Left colon (tissue), 2 donors: ENCODE measurements around the gene PIGQ. TPM values are rescaled to one million over a fixed set of nuclear protein-coding genes. Genes with fewer than 3 reads are reported as not detected.
A peak's percentile ranks its signal among the peaks of the same experiment; 100 is the strongest.
"Not testable (repeated sequence)": the region's sequence is repeated elsewhere in the genome, so short reads cannot be mapped to it uniquely, and the experiment has no call there.

ENCODE experiments used
- ATAC-seq: fragments of 200-7000 bp; cut with Tn5 transposase; one replicate; pipeline ENCODE4 v1.9.1; 2020; ENCODE audit warnings: mild to moderate bottlenecking, moderate library complexity
- DNase-seq, 2 donors: peaks; one replicate each; pipeline ENCODE4 v3.0.0-alpha.2; 2020
- intact Hi-C, 2 donors: fragments of 100-400 bp; cut with DNase I in 1 of 2; cut with micrococcal nuclease in 1 of 2; formaldehyde crosslinking; loops; one replicate each; pipeline versions ENCODE4 v1.11.2 to v1.14.0; 2022; cut with DNase I, micrococcal nuclease
- total RNA-seq, 2 donors: library from RNA; stranded (reverse); fragmentation: NEBNext Ultra II Directional; extraction: Animal tissue kit (Norgen Biotek cat#: 25700); gene quantifications; one replicate each; pipeline ENCODE4 v1.2.1, GENCODE V29; 2021
- donor health status: DM: no; HTN: no; CAD: no.
- donor health status: DM: yes; HTN: yes; CAD: no.

PIGQ gene
- total RNA-seq, 2 donors from 2014 or later: 37.6 to 39.5 TPM

DNA sequence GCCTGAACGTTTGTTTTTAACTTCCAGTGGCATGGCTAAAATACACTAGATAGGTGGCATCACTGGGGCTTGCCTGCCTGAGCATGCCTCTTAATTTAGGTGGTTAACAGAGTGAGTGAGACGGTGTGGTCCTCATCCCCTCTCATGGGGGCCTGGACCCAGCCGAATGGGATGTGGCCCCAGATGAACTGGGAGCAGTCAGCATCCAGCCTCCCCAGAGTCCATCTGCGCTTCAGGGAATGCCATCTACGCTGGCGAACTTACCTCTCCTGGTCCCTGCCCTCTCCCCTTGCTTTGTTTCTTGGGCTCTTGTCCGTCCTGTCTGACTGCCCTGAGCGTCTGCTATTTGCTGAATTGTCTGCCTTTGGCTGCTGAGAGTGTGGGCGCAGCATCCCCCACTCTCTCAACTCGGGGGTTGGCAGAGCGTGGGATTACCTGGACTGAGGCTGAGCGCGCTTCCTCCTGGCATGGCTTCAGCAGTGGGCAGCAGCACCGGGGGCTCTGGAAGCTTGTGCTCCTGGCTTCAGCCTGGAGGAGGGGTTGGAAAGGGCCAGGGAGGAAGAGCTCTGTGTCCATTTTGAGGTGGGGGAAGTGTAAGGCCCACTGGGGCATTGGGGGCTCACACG is 22.2 kb downstream of the PIGQ start:
- intact Hi-C loops: no loop called here
- ATAC-seq (no peak), DNase-seq (no peak)

DNA sequence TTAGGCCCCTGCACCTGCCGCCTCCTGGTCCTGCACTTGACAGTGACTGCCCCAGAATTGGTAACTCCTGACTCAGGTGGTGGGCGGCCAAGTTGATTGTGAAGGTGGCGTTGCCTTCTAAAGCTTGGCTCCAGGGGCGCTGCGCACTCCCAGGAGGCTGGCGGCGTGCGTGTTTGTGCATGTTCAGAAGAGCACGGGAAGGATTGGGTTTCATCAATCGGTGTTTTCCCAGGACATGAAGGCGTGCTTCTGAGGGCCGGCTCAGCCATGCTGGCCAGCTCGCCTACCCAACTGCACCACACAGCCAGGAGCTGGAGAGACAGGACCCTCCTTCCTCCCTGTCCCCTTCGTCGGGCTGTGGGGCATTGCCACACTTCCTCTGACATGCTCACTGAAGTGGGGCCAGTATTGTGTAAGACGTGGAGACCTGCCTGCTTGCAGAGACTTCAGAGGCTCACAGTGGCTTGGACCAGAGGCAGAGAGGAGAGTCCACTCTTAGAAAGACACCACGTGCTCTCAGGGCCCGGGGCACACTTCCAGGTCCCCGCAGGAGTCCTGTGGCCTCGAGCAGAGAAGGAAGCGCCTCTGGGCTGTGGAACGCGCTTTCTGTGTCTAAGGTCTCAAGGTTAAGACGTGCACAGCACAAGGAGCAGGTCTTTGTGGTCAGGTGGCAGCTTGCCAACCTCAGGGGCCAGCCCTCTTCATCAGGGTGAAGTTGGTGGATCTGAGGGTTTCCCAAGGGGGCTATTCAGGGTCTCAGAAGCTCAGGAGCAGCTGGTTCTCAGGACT is 22.9 kb downstream of the PIGQ start:
- intact Hi-C loops: no loop called here
- DNase-seq (peak; percentile 61 to 64), ATAC-seq (peak; percentile 18)

DNA sequence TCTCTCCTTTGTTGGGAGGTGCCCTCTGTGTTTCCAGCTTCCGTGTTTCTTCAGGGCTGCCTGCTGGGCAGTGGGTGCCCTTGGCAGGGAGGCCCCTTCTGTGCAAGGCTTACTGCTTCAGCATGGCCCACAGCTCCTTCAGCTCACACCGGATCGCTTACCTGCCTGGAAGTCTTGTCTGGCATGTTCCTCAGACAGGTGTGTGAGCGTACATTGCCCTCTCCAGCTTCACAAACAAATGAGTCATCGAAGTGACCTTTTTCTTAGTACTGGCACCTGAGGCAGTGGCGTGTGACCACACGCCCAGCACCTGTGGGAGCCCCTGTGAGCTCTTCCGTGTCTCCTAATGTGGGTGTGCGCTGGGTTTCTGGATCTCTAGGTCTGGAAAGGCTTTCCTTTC is 23.6 kb downstream of the PIGQ start:
- peak; percentile 57 for ATAC-seq
- intact Hi-C loops: no loop called here
- DNase-seq: peak; percentile 59 to 78

DNA sequence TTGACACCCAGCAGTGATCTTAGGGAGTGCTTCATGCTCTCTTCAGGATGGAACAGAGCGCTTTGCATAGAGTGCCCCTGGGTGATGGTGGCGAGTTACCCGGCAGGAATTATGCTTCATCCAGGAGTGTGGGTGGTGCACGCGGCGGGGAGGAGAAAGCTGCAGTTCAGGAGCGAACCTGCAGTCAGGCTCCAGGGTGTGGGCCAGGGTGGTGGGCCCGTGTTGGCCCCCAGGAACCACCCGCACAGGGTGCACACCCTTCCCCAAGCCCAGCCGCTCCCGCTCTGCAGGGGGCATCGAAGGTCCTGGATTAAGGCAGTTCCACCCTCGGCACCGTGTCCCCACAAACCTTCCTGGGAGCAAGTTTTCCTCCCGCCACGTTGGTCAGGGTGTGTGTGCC is 24.0 kb downstream of the PIGQ start:
- intact Hi-C loops: no loop called here
- DNase-seq (no peak), ATAC-seq (peak; percentile 1)

DNA sequence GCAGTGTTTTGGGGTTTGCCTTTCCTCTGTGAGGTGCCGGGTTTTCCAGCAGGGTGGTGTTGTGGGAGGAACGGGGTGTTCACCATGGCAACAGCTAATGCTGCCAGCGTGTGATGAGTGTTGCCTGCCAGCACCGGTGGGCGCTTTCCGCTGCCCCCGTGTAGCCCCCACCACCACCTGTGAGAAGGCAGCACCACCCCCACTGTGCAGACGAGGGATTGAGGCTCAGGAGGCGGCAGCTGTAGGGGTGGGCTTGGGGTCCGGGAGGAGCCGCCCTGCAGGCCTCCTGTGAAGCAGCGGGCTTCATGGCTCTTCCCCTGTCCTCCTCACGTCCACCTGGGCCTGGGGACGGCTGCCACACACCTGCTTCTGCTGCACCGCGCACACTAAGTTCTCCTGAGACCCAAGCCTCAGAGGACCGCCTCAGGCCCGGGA is 25.3 kb downstream of the PIGQ start:
- ATAC-seq: no peak
- intact Hi-C loops: no loop called here

DNA sequence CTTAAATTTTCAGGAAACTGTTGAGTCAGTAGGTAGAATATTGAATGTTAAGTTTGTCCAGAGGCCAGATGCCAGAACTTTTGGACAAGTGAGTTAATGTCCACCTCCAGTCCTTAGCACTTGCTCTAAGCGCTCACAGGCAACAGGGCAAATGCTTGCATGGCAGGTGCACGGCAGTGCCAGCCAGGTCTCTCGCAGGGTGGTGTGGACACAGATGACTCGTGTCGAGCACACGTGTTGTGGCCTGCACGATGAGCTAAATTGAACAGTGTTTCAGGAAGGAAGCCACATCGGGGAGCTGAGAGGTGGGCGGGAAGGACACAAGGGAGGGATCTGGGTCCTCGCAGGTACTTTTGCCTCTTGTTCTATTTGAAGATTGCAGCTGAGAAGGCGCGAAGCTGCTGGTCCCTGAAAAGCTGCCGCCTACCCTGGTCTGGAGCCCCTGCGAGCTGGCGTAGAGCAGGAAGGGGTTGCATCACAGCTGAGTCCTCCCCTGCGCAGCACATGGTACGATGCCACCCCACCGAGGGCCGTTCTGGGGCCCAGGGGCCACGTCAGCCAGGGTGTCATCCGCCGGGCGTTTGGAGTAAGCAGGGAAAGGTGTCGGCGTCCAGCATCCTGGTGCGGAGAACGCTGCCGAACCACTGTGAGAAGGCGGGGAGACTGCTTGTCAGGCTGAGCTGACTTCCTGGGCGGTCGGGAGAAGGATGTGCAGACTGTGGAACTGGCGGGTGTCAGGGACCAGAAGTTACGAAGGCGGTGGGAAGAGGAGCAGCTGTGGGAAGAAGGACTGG is 26.4 kb downstream of the PIGQ start:
- ATAC-seq (no peak), DNase-seq (no peak)
- intact Hi-C loops: no loop called here

More for the DNA sequence above, 25.3 kb downstream of the PIGQ start:
- DNase-seq: no peak

DNA sequence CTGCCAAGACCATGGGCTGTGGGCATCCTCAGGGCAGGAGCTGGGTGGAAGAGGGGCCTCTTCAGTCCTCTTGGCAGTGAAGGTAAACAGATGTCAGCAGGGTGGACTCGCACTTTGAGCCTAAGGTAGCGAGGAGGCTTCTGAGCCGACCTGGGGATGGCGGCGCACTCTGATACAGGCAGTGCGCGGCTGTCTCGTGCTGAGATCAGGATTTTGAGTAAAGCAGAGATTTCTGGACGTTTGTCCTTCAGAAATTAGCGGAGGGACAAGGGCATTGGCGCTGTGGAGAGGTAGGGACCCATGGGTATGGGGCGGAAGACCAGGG is 26.9 kb downstream of the PIGQ start:
- intact Hi-C loops: no loop called here
- no peak for ATAC-seq
- DNase-seq: no peak

DNA sequence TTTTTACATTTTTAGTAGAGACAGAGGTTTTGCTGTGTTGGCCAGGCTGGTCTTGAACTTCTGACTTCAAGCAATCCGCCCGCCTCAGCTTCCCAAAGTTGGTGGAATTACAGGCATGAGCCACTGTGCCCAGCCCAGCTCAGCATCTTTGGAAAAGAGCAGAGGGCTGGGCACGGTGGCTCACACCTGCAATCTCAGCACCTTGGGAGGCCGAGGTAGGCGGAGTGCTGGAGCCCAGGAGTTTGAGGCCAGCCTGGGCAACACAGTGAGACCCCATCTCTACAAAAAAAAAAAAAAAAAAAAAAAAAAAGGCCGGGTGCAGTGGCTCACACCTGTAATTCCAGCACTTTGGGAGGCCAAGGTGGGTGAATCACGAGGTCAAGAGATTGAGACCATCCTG is 27.9 kb downstream of the PIGQ start:
- intact Hi-C loops, ATAC-seq, DNase-seq: not testable (repeated sequence)

DNA sequence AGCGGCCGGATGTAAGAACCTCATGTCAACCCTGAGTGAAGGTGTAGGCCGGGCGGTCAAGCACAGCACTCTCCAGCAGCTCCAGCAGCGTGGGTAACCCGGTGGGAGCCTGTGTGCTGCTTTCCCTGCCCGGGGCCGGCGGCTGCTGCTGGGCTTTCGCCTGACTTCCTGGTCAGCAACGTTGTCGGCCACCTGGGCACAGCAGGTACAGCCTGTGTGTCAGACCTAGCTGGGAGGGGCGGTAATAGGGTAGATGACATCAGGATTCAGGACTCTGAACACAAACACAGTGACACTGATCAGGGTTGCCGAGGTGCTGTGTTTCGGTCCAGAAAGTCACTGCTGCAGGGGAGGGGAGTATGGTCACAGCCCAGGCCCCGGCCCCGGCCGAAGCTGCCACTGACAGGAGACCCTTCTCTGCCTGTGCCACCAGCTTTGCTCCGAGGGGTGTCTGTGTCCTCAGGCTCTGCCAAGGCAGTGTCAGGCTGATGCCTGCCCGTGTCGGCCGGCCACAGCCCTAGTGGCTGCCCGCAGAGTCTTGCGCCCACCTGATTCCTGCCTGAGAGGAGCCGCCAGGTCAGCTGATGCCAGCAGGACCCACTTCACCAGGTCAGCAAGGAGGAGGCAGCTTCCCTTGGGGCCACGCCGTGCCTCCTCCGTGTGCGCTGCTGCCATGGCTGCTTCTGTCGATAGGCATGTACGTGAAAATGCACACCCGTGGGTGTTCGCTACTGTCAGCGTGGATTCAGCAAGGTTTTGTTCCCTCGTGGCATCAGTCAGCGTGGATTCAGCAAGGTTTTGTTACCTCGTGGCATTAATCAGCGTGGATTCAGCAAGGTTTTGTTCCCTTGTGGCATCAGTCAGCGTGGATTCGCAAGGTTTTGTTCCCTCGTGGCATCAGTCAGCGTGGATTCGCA is 29.3 kb downstream of the PIGQ start:
- DNase-seq (no peak), ATAC-seq (peak; percentile 76)
- intact Hi-C loops: no loop called here

DNA sequence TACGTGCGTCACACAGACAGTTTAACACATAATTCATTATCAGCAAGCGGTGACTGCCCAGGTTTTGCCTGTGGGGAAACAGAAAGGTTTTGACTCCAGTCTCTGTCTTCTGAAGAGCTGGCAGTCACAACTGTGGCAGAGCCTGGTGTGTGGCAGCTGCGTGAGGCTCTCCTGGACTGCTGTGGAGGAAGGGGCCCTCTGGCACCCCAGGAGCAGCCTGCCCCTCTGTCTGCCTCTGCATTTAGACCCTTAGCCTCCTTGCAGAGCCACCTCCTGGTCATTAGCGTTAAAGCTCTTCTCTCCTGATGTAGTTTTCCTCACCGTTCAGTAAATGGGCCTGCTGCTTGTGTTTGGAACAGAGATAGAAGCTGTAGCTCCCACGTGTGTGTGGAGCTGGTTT is 31.0 kb downstream of the PIGQ start:
- intact Hi-C loops: no loop called here
- peak; percentile 27 for ATAC-seq

DNA sequence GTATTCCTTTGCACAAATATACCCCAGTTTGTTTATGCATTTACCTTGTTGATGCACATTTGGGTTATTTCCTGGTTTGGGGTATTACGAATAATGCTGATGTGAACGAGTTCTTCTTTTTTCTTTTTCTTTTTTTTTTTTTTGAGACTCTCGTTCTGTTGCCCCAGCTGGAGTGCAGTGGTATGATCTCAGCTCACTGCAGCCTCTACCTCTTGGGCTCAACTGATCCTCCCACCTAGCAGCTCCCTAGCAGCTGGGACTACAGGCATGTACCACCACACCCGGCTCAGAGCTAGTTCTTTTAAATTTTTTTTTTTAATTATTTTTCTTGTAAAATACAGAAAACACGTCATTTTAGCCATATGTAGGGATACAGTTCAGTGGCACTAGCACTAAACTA is 34.2 kb downstream of the PIGQ start:
- intact Hi-C loops: no loop called here
- DNase-seq: no peak
- ATAC-seq: no peak

More for the DNA sequence above, 31.0 kb downstream of the PIGQ start:
- no peak for DNase-seq

DNA sequence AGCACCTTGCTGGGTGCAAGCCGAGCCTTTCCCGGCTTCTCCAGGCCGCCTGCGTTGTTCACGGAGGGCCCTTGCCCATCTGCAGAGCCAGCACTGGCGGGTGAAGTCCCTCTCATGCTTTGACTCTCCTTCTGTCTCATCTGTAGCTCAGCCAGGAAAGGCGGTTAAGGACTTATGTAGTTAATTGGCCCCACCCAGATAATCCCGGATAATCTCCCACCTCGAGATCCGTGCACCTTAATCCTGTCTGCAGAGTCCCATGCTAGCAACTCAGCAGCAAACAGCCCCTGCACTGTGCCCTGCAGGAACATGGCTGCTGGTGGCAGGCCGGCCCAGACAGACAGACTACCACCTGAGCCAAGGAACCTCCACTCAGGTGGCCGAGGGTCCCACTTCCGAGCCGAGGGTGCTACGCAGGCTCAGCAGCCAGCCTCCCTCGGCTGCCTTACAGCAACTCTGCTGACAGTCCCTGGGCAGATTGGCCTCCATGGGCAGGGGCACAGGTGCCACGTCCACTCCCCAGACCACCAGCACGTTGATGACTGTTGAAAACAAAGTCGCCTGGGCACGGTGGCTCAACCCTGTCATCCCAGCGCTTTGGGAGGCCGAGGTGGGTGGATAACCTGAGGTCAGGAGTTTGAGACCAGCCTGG is 37.0 kb downstream of the PIGQ start:
- DNase-seq: no peak
- intact Hi-C loops: no loop called here
- no peak for ATAC-seq

DNA sequence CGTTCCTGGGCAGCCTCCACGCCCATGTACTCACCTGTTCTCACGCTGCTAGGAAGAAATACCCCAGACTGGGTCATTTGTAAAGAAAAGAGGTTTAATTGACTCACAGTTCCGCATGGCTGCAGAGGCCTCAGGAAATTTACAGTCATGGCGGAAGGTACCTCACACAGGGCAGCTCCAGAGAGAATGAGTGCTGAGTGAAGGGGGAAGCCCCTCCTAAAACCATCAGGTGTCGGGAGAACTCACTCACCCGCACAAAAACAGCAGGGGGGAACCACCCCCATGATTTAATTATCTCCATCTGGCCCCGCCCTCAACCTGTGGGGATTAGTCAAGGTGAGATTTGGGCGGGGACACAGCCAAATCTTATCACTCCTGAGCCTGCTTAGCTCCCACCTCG is 38.3 kb downstream of the PIGQ start:
- intact Hi-C loops: no loop called here
- DNase-seq: no peak
- no peak for ATAC-seq

DNA sequence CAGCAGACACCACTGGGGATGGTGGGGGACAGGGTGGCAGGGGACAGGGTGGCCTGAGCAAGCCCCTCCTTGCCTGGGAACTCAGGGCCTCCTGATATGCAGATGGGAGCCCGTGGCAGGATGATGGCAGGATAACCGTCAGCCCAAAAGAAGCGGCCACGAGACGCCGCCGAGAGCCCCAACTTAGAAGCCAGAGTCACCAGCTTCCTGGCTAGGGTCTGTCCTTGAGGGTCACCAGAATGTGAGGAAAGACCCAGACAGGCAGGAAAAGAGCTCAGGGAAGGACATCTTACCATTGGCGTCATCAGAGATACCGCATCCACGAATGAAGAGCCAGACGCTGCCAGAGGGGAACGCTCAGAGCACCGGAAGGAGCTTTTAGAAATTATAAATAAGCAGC is 39.5 kb downstream of the PIGQ start:
- ATAC-seq (no peak), DNase-seq (no peak)
- intact Hi-C loops: no loop called here

DNA sequence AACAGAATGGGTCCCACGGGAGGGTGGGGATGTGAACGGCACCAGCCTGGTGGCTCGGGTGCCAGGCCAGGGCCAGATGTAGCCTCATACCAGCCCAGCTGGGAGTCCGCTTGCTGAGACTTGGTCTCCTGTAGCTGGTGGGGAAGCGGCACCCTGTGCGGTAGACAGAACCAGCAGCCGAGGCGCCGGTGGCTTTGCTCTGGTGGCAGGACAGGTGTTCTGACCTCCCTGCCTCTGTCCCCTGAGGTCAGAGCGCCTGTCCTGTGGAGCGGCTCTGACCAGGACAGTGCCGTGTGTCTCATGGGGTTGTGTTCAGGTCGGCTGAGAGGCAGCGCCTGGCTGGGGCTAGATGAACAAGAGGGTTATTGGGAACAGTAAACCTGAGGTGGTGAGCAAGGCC is 40.2 kb downstream of the PIGQ start:
- no peak for DNase-seq
- intact Hi-C loops: no loop called here
- peak; percentile 26 for ATAC-seq

DNA sequence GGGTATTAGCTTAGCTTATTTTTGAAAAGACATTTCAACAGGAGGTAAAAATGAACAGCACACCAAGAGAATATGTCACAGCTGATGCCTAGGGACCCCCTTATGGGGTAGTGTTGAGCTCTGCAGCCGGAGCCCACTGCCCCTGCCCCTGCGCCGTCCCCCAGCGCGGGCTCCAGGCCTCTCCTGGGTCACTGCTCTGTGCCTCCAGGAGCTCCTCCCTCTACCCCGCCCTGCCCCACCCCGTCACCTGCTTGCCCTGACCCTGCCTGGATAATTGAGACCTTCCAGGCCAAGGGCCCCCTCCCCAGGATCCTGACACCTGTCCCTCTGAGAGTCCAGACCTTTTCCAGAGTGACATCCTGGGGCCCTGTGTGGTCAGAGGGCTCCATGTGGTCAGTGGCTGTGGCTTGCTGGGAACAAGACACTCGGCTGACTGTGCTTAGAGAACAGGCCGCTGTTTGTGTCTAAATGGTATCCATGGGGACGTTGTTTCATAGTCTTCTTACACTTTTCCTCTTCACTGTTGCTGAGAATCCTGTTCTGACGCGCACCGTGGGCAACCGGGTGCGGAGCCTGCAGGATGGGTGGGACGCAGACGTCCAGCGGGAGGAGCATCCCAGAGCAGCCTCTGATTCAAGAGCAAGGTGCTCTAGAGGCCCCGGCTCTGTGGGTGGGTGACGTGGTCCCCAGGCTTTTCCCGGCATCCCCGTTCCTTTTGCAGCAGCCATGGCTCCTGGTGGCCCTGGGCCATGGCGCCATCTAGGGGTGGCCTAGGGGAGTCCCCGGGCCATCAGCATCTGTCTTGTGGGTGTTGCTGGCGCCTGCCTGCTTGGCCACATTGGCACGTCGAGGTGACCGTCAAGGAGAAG is 41.0 kb downstream of the PIGQ start:
- intact Hi-C loops: no loop called here
- DNase-seq: peak in 1 of 2 donors; percentile 74

DNA sequence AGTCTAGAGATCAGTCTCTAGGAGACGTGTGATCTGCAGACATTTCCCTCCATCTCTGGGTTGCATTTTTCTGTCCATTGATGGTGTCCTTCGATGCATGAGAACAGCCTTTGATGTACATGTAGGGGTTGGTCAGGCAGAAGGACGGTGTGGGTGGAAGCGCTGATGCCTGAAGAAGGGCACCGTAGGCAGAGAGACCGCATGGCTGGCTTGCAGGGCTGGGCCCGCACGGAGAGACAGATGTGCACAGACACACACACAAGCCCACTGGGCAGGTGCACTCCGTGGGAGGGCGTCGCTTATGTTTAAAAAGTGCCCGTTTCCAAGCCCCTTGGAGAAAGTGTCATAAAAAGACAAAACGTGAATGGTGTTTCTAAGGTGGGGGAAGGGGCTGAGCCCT is 45.4 kb downstream of the PIGQ start:
- no peak for ATAC-seq

More for the DNA sequence above, 41.0 kb downstream of the PIGQ start:
- ATAC-seq: peak; percentile 87

More for the DNA sequence above, 45.4 kb downstream of the PIGQ start:
- intact Hi-C loops: no loop called here
- no peak for DNase-seq
